ENCODE measurements around the gene TPD52L3. TPM values are rescaled to one million over a fixed set of nuclear protein-coding genes. Genes with fewer than 3 reads are reported as not detected.

TPD52L3 gene
- not detected for polyA plus RNA-seq (ENCODE audit: insufficient read depth in 1 of 5, insufficient read length in 5 of 5, low replicate concordance in 1 of 5)
- long read RNA-seq, donor 1, result 0 reads
- long read RNA-seq, donor 2, result 0 reads
- long read RNA-seq, donor 3, result 0 reads
- long read RNA-seq, donor 4, result 0 reads
- long read RNA-seq, donor 5, result 0 reads
- long read RNA-seq, donor 6, result 0 reads
- long read RNA-seq, donor 7, result 0 reads
- long read RNA-seq, donor 8, result 0 reads

DNA sequence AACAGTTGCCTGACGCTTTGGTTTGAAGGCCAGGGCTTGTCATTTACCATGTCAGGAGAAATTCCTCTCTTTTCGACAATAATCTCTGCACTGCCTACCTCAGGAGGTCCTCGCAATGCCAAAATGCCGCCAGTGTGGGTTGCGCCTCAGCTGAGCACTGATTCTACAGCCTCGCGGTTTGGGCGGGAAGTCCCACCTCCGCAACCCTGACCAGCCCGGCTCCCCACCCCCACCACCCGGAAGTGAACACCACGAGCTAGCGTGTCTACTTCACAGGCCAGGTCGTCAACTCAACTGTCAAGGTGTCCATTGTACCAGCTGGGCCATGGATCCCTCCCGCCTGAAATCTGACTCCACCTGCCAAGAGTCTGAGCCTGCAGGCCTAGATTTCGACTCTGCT is at the start of gene TPD52L3:
TPD52L3 (plus strand) TSS at position 273 of the 400 bp plus-strand sequence. CDS start 221 bp downstream, outside the sequence.
- DNase-seq, result no peak

DNA sequence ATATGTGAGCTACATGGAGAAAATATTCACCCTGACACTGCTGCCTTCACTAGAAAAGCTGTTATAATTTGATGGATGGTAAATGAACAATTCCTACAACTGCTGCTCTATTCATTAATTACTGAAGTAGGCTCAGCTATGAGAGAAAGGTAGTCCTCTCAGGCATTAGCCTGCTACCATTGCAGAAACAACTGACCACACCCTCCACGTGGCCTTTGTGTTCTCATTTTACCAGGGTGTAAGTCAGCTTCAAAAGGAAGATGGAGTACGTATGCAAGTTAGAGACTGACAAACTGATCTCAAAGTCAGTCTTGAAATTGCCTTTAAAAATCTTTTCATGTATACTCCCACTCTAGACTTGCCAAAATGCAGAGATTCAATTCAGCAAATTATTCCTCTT is 26.3 kb upstream of the TPD52L3 start:
- no peak for DNase-seq

DNA sequence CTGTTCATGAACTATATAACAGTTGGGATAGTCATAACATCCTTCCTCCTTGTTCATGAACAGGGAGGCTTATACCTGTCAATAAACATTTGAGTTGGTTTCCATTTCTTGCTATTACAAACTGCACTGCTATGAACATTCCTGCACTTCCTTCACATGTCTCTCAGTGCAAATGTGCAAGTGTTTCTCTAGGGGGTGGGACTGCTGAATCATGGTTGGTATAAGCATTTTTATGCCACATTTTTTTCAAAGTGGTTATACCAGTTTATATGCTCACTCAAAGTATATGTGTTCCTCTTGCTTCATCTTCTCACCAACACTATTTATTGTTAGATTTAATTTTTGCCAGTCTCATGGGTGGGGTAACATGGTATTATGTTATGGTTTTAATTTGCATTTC is 25.8 kb upstream of the TPD52L3 start:
- no peak for DNase-seq

DNA sequence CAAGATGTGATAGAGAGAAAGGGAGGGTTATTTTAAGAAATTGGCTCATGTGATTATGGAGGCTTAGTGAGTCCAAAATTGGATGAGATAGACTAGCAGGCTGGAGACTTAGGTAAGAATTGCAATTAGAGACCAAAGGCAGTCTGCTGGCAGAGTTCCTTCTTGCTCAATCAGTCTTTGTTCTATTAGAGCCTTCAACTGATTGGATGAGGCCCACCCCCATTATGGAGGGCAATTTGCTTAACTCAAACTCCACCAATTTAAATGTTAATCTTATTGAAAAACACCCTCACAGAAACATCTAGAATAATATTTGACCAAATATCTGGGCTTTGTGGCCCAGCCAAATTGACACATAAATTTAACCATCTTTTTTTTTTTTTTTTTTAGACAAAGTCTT is 23.9 kb upstream of the TPD52L3 start:
- DNase-seq, result no peak

DNA sequence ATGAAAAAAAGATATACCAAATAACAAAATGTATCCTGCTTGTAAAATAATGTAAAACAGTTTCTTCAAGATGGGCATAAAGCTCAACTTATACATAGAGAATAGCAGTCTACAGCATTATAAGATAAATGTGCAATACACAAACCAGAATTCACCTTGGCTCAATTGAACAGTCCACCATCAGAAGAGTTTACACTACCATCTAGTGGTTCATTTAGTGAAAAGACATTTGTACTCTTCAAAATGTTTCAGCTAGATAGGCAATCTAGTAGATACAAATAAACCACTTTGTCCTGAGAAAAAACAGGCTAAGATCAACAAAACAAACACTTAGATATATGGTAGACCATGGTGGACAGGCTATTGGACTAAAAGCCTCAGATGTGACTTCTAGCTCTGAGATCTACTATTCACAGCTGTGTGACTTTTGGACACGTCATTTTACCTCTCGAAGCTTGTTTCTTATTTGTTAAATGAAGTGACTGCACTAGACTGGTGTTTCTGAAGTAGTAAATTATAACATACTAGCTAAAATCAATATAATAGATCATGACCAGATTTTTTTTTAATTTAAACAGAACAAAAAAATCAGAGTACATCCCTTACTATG is 22.1 kb upstream of the TPD52L3 start:
- DNase-seq, result peak; percentile 13 to 29

DNA sequence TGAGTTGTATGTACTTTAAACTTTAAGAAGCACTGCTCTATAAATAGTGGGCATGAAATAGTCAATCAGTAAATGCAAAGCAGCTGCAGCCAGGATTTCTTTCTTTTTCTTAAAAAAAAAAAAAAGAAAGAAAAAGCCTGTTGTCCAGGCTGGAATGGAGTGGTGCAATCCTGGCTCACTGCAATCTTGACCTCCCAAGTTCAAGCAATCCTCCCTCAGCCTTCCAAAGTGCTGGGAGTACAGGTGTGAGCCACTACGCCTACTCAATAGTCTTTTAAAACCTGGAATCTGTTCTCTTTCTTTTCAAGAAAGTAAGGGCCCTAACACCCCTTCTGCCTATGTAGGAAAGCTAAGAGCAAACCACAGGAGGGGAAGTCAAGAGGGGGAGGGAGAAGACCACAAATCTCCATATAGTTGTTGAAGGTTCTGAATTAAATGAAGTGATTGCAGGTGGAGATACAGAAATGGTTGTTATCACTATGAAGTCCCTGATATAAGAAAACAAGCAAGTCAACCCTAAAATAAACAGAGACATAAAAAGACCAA is 20.6 kb upstream of the TPD52L3 start:
- no peak for DNase-seq

DNA sequence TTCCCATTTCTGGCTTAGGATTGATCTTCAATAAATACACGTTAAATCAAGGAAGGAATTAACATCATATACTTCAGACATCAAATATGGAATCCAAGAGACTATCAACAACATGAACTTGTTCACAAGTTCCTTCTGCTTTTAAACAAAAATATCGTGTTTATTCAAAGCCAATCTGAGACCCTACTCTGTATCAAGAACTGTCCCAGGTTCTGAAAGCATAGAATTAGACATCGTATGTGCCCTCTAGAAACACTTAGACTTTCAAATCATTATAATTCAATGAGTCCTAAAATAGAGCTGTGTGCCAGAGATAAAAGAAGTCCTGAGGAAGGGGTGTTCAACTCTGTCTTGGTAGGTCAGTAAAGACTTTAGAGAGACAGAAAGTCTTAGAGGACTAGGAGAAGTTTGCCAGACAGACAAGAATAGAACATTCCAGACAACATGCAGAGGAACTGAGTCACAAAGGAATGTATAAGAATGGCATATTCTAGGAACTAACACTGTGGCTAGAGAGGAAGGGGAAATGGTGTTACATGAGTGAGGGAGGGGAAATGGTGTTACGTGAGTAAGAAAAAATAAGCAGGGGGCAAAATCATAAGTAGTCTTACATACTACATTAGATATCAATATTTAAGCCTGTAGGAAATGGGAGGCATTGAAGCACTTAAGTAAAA is 2.9 kb downstream of the TPD52L3 start:
- no peak for DNase-seq

DNA sequence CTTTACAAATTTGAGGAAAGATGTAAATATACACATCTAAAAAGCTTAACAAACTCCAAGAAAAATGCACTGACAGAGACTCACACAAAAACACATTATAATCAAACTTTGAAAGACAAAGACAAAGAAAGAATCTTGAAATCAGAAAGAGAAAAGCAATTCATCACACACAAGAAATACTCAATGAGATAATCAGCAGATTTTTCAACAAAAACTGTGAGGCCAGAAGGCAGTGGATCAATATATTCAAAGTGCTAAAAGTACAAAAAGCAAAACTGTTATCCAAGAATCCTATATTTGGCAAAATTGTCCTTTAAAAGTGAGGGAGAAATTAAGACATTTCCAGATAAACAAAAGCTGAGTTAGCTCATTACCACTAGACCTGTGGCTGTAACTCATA is 6.1 kb downstream of the TPD52L3 start:
- no peak for DNase-seq

DNA sequence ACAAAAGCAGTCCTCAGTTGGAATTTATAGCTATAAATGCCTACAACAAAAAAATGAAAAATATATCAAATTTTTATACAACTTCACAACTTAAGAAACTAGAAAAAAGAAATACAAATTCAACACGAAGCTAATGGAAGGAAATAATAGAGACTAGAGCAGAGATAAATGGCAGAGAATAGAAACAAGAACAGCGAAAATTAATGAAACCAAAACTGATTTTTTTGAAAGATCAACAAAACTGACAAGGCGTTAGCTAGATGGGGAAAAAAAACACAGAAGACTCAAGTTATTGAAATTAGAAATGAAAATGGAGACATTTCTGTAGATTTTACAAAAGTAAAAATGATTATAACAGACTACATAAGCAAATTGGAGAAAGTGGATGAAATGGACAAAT is 20.6 kb downstream of the TPD52L3 start:
- no peak for DNase-seq

DNA sequence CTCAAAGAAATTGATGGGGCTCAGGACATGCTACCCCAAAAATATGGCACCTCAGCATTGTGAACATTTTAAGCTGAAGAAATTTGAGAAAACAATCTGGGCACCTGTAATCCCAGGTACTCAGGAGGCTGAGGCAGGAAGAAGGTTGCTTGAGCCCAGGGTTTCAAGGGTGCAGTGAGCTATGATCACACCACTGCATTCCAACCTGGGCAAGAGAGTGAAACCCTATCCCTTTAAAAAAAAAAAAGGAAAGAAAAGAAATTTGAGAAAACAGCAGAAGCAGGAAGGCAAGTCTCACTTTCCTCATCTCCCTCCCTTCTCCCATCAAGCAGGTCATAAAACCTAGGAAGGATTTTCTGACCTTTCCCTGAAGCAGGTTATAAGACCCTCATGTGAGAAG is 23.6 kb downstream of the TPD52L3 start:
- no peak for DNase-seq

DNA sequence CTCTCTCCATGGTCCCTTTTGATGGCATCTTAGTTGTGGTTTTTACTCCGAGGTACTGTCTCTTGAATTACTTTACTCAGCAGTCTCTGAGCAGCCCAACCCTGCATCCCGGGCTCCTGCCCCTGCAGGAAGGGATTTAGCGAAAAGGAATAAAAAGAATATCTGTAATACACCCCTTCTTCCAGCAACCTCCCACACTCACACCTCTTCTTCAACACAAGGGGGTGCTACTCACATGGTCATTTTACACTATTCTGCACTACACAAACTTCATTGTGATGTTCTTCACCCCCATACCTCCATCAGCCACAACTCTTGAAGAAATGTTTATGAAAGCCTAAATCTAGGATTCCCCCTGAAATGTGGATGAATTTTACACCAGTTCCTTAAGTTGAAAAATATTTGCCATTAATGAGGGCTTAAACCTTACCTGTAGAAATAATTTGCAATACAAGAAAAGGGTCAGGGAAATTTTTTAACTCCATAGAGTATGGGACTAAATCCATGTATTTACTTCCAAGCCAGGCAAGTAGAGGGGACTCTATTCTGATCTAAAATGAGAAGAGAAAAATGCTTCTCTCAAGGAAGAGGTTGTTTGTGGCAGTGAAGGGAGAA is 26.0 kb downstream of the TPD52L3 start:
- DNase-seq, result peak; percentile 15 to 17

DNA sequence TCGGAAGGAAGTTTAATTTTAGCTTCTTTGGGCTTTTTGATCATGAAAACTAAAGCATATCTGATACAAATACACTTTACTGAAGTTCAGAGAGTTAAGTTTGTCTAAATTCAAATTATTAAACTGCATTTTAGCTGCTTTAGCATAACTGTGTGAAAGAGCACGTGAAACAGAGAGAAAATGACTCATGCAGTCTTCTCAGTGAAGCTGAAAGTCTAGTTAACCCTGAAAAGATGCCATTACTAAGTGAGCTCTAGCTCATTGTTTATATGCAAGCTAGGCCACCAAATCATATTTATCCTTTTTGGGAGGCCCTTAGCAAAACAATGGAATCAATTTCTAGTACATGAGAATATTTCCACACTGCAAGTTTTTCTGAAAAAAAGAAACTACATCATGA is 27.6 kb downstream of the TPD52L3 start:
- DNase-seq, result no peak

DNA sequence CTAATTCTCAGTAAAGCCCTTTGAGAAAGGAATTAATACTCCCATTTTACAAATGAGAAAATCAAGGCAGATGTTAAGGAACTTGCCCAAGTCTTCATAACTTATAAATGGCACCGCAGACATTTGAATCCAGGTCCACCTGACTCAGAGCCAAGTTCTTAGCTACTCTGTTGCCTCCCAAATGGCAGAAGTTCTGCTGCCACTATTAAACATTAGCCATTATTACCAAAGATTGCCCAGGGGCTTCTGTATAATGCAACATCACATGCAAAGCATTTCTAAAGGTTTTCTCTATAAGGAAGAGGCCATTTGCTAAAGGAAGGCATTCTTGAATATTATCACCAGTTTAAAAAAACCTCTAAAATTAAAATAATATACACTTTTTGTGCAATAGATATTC is 28.3 kb downstream of the TPD52L3 start:
- DNase-seq, result no peak

DNA sequence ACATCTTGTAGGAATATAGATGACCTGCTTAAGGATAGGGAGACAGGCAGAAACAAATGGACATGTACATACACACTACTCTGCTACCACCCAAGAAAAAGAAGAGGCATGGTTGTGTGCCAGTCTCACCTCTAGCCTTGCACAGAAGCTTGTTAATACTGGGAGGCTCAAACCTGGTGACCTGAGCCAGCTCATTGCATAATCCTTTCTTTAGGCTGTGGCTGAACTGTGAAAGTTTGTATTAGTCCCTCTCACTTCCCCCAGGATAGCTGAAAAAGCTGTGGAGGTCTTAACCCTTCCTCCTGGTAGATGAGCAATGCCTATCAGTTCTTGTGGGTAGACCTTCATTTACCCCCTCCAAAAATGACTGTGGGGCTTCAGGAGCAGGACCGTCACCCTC is 28.7 kb downstream of the TPD52L3 start:
- no peak for DNase-seq

DNA sequence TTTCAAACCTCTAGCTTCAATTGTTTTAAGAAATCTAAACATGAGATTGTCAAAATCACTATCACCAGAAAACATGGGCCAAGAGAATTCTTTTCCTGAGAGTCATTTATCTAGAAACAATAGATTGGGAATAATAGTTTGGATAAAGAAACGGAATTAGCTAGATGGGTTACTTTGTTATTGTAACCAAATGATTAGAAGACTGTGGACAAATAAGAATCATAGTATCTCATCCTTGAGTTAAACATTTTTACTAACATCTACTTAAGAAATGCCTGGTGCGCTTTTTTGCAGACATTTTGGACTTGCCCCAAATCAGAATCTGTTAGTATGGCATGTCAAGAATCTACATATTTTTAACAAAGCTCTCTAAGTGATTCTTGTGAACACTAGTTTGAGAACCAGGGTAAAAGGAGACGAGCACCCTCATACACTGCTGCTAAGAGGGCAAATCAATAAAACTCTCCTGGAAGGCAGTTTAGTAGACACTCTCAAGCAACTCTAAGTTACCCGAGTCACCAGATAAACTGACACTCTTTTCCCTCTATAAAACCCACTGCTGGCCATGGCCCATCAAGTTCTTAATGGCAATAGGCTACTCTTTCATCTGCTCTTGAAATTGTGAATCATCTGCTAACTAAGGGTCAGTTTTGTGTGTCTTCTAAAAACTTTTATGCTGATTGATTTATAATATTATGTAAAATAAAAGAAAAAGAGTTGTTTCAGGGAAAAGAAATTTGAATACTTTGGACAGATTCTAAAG is 39.1 kb downstream of the TPD52L3 start:
- no peak for DNase-seq

DNA sequence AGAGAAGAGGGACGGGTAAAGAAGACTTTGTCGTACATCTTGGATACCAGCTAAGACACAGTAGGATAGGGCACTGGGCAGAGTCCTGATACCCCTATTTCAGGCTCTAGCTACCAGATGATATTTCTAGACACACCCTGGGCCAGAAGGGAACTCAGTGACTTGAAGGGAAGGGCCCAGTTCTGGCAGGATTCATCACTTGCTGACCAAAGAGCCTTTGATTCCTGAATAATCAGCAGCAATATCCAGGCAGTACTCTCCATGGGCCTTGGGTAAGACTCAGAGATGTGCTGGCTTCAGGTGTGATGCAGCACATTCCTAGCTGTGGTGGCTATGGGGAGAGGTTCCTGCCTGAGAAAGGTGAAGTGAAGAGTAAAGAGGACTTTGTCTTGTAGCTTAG is 40.7 kb downstream of the TPD52L3 start:
- no peak for DNase-seq

Other genes starting within 250 kb of the TPD52L3 start
- gene IL33, start 112.6 kb upstream of the TPD52L3 start, polyA plus RNA-seq (ENCODE audit: insufficient read depth in 1 of 5, insufficient read length in 5 of 5, low replicate concordance in 1 of 5), result 100 to 1,000 TPM in 4 of 5 donors, 10 to 100 TPM in 1; 89.2 to 184 (median 157) TPM
- gene UHRF2, start 84.8 kb downstream of the TPD52L3 start, polyA plus RNA-seq (ENCODE audit: insufficient read depth in 1 of 5, insufficient read length in 5 of 5, low replicate concordance in 1 of 5), result 10 to 100 TPM; 47.8 to 86.0 (median 70.3) TPM

Data from right lung (tissue), 10 donors.